ENCODE results near the gene SMYD3. TPM values are rescaled to one million over a fixed set of nuclear protein-coding genes. Genes with fewer than 3 reads are reported as not detected.

The SMYD3 gene
- total and polyA plus RNA-seq, 2 of the 4 experiments (the other 2 are of a cell fraction): 26.5 to 37.6 TPM

DNA sequence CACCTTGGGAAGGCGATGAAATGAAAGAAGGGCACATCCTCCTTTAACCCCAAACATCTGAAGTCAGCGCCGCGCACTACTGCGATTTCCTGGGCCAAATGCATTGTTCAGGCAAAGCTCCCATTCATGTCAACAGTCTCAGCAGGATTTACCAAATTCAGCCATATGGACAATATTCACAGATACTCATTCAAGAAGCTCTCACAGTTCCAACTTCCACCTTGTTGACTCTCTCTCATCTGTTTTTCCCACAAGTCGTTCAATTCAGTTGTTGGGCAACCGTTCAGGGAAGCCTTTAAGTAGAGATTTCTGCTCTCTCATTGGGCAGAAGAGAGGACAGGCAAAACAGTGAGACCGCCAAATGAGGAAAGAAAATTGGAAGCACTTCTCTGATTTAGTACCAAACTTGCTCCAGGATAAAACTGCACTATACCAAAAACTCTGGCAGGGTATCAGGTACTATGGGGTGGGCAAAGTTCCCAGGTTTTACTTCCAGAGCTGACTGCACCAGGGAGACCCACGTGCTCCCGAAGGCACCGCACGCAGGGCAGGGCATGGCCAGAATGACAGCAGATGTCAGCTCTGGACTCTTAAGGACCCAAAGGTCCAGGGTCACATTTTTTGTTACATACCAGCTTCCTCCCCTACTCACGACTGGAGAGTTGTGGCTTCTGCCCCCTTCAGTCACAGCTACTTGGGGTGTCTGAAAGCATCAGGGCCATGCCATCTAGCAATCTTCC, 683.5 kb downstream of the SMYD3 start:
- peak overlapping the region; percentile 98 for H2BK120ac ChIP-seq (ENCODE audit: low read depth, low read length)
- peak; percentile 21; the same call in 1 of the 2 replicates for ATAC-seq (ENCODE audit: low read depth)
- H2AK5ac ChIP-seq (ENCODE audit: low read depth, low read length): peak overlapping the region; percentile 51
- ChIA-PET POLR2A (ENCODE audit: unreplicated experiment) (interaction anchor here (1.1 to 1.5 kb wide), 2 partner anchors 18 to 46 kb away, joined by 4 read pairs; no protein-coding TSS in a partner anchor), CTCF (interaction anchor here (0.6 to 0.7 kb wide), 2 partner anchors 9 to 145 kb away, joined by 3 to 6 read pairs; no protein-coding TSS in a partner anchor)
- peak overlapping the region; percentile 41 for H3K18ac ChIP-seq (ENCODE audit: low read depth, low read length)
- H3K4me2 ChIP-seq (ENCODE audit: low read depth, low read length): peak overlapping the region; percentile 11
- peak overlapping the region; percentile 83 for H4K91ac ChIP-seq (ENCODE audit: insufficient read depth, low read depth, low read length)
- H2AFZ ChIP-seq (replicated peaks; ENCODE audit: low read length, poor library complexity): peak overlapping the region; percentile 85
- peak overlapping the region; percentile 45 for H4K5ac ChIP-seq (ENCODE audit: low read depth, low read length)
- no peak for DNase-seq
- H4K20me1 ChIP-seq (ENCODE audit: insufficient read depth, low read length): no peaks in the 10 kb centered on the region
- intact Hi-C loops (cut with micrococcal nuclease) (no loop called here), dilution Hi-C loops (cut with HindIII; ENCODE audit: low sequenced_read_pairs, unreplicated experiment) (no loop called here), in situ Hi-C loops (cut with MboI; ENCODE audit: low sequenced_read_pairs) (no loop called here)
- peak overlapping the region; percentile 77 for H3K14ac ChIP-seq (replicated peaks; ENCODE audit: low read depth, low read length)
- H4K8ac ChIP-seq (ENCODE audit: low read depth in 2 of 2, low read length in 2 of 2): peak overlapping the region; percentile 41 to 84
- H2BK15ac ChIP-seq (ENCODE audit: low read depth, low read length): peak overlapping the region; percentile 26
- peak overlapping the region; percentile 69 for H2BK5ac ChIP-seq (ENCODE audit: low read depth, low read length, poor library complexity, severe bottlenecking)
- no peaks in the 10 kb centered on the region for H3K27me3 ChIP-seq (ENCODE audit: control insufficient read depth, insufficient read depth, low read length)
- H2BK20ac ChIP-seq (ENCODE audit: low read depth, low read length): peak overlapping the region; percentile 86
- no peaks in the 10 kb centered on the region for H3K36me3 ChIP-seq (ENCODE audit: control insufficient read depth, insufficient read depth, low read length)
- WGBS, 2 experiments (ENCODE audit: extremely low coverage in 2 of 2, insufficient read length in 1 of 2): 38% methylated on average over 6 of the region's 13 CpGs; no CpG with 5 or more reads in 1 of the 2 experiments
- no peak for TF ChIP-seq MAFK (IDR thresholded peaks at IDR 0.05; ENCODE audit: low read depth, low read length)
- TF ChIP-seq BHLHE40 (IDR thresholded peaks at IDR 0.05; ENCODE audit: low read depth, low read length): no peak
- no peak for TF ChIP-seq FOS (IDR thresholded peaks at IDR 0.05; ENCODE audit: low read depth, low read length)
- TF ChIP-seq, protein P1, sequence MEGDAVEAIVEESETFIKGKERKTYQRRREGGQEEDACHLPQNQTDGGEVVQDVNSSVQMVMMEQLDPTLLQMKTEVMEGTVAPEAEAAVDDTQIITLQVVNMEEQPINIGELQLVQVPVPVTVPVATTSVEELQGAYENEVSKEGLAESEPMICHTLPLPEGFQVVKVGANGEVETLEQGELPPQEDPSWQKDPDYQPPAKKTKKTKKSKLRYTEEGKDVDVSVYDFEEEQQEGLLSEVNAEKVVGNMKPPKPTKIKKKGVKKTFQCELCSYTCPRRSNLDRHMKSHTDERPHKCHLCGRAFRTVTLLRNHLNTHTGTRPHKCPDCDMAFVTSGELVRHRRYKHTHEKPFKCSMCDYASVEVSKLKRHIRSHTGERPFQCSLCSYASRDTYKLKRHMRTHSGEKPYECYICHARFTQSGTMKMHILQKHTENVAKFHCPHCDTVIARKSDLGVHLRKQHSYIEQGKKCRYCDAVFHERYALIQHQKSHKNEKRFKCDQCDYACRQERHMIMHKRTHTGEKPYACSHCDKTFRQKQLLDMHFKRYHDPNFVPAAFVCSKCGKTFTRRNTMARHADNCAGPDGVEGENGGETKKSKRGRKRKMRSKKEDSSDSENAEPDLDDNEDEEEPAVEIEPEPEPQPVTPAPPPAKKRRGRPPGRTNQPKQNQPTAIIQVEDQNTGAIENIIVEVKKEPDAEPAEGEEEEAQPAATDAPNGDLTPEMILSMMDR (conservative IDR thresholded peaks at IDR 0.05; ENCODE audit: low read depth, low read length): no peak
- no peak for TF ChIP-seq CHD1 (IDR thresholded peaks at IDR 0.05; ENCODE audit: low read depth, low read length)
- no peak for TF ChIP-seq RAD21 (IDR thresholded peaks at IDR 0.05; ENCODE audit: low read length)
- TF ChIP-seq, protein P2, sequence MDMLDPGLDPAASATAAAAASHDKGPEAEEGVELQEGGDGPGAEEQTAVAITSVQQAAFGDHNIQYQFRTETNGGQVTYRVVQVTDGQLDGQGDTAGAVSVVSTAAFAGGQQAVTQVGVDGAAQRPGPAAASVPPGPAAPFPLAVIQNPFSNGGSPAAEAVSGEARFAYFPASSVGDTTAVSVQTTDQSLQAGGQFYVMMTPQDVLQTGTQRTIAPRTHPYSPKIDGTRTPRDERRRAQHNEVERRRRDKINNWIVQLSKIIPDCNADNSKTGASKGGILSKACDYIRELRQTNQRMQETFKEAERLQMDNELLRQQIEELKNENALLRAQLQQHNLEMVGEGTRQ (IDR thresholded peaks at IDR 0.05; ENCODE audit: low read depth, low read length): no peak
- peak; percentile 38; the same call in 1 of the 2 replicates for TF ChIP-seq CEBPB (IDR thresholded peaks at IDR 0.05; ENCODE audit: low read depth, low read length)
- H3K4me1 ChIP-seq (ENCODE audit: control insufficient read depth, insufficient read depth, low read length): peaks cover 10% of the 10 kb centered on the region
- no peaks in the 10 kb centered on the region for H3K79me1 ChIP-seq (ENCODE audit: low read depth in 1 of 2, low read length in 2 of 2)
- H3K9ac ChIP-seq (ENCODE audit: low read depth, low read length): 0 out of 2 replicates have a peak overlapping the region, but pooled peaks have one; percentile 3
- peak overlapping the region; percentile 93 for H3K4ac ChIP-seq (ENCODE audit: low read depth, low read length)
- H3K9me1 ChIP-seq (ENCODE audit: insufficient read depth, low read length): 0 out of 2 replicates have a peak, but pooled peaks cover 10% of the 10 kb centered on the region
- peak overlapping the region; percentile 11; the same call in 1 of the 2 replicates for H3K56ac ChIP-seq (ENCODE audit: extremely low read depth, insufficient read depth, low read length)
- peak overlapping the region; percentile 50 for H3K23ac ChIP-seq (ENCODE audit: low read depth, low read length)
- H3K27ac ChIP-seq (ENCODE audit: insufficient read depth, low read length): peak overlapping the region; percentile 77
- H2AK9ac ChIP-seq (replicated peaks; ENCODE audit: low read depth, low read length, poor library complexity): peak overlapping the region; percentile 68
- no TSS peak for BruUV-seq (replicated peaks)
- no peaks in the 10 kb centered on the region for H3K9me3 ChIP-seq (ENCODE audit: control insufficient read depth, insufficient read depth, low read length)
- H3K4me3 ChIP-seq (ENCODE audit: insufficient read depth, low read depth, low read length): no peak overlapping the region
